ENCODE data around the gene POLR2M.

GRCh38 chr15:57671636-57672035, 34.9 kb upstream of the POLR2M start:
- TF ChIP-seq YY1 (IDR thresholded peaks at IDR 0.05; ENCODE audit: low read depth): no peak
- no peak for TF ChIP-seq MAX (IDR thresholded peaks at IDR 0.05; ENCODE audit: low read depth)
- TF ChIP-seq TCF12 (IDR thresholded peaks at IDR 0.05): no peak
- no peak for TF ChIP-seq RAD21 (IDR thresholded peaks at IDR 0.05; ENCODE audit: low read length)
- no peak for TF ChIP-seq MEF2A (IDR thresholded peaks at IDR 0.05; ENCODE audit: borderline replicate concordance, low read depth)

All from SK-N-SH (cell line).